Measurements from ENCODE around the gene PNPLA6.

GRCh38 chr19:7533281-7533885, 2.1 kb upstream of the PNPLA6 start:
- TF ChIP-seq CTCF (IDR thresholded peaks at IDR 0.05 in 2 of 3, conservative IDR thresholded peaks at IDR 0.05 in 1 of 3; ENCODE audit: insufficient read depth in 2 of 3, low read depth in 1 of 3, low read length in 3 of 3), result no peak
- no peak for TF ChIP-seq TEAD4 (IDR thresholded peaks at IDR 0.05; ENCODE audit: low read length)
- no peak for TF ChIP-seq TEAD4 (CRISPR knock-in tag; IDR thresholded peaks at IDR 0.05; ENCODE audit: borderline replicate concordance)
- TF ChIP-seq CSDE1 (IDR thresholded peaks at IDR 0.05), result no peak
- no peak for TF ChIP-seq REST (IDR thresholded peaks at IDR 0.05; ENCODE audit: borderline replicate concordance)
- no peak for TF ChIP-seq REST (CRISPR knock-in tag; IDR thresholded peaks at IDR 0.05; ENCODE audit: low read depth)
- TF ChIP-seq PHB (CRISPR knock-in tag; IDR thresholded peaks at IDR 0.05), result no peak
- TF ChIP-seq GABPA (tag; conservative IDR thresholded peaks at IDR 0.05; ENCODE audit: low read depth), result no peak
- TF ChIP-seq POLR2AphosphoS2 (IDR thresholded peaks at IDR 0.05; ENCODE audit: low read length), result no peak
- no peak for TF ChIP-seq FOXO4 (CRISPR knock-in tag; IDR thresholded peaks at IDR 0.05)
- no peak for TF ChIP-seq RNF2 (IDR thresholded peaks at IDR 0.05)
